DND-41 (cell line): ENCODE measurements around the gene DNLZ.
"Not testable (repeated sequence)": the region's sequence is repeated elsewhere in the genome, so short reads cannot be mapped to it uniquely, and the experiment has no call there.

Experiments used
- ATAC-seq: fragments of 200-7000 bp; cut with Tn5 transposase; 3 replicates; pipeline ENCODE4 v1.9.1; 2021; ENCODE audit warnings: low read depth; ENCODE audit not compliant: insufficient read depth
- DNase-seq: peaks from one replicate; pipeline ENCODE4 v3.0.0-alpha.2; 2020
- H2AFZ ChIP-seq: 2 replicates; pipeline ENCODE4 v1.6.0; 2012; ENCODE audit warnings: low read depth, low read length
- H3K27ac ChIP-seq: 2 replicates; pipeline ENCODE4 v1.5.1; 2012; ENCODE audit warnings: low read length, inconsistent platforms
- H3K27me3 ChIP-seq: fragments of 200-600 bp; sonication (generic); 2 replicates; pipeline ENCODE4 v1.6.0; 2012; ENCODE audit warnings: low read length, mild to moderate bottlenecking, inconsistent platforms; ENCODE audit not compliant: insufficient read depth, poor library complexity
- H3K36me3 ChIP-seq: 2 replicates; pipeline ENCODE4 v1.5.1; 2012; ENCODE audit warnings: low read length, inconsistent platforms; ENCODE audit not compliant: insufficient read depth
- H3K4me1 ChIP-seq: 2 replicates; pipeline ENCODE4 v1.5.1; 2012; ENCODE audit warnings: mild to moderate bottlenecking, low read length; ENCODE audit not compliant: insufficient read depth
- H3K4me2 ChIP-seq: 2 replicates; pipeline ENCODE4 v1.6.0; 2012; ENCODE audit warnings: mild to moderate bottlenecking, moderate library complexity, low read length, inconsistent platforms; ENCODE audit not compliant: insufficient read depth
- H3K4me3 ChIP-seq, 2 experiments: fragments of 200-600 bp in 1 of 2; shearing (Covaris generic) in 1 of 2; 2 replicates each; pipeline ENCODE4 v1.5.1; 2012 to 2016; ENCODE audit warnings: inconsistent platforms in 2 of 2, low read length in 2 of 2, mild to moderate bottlenecking in 2 of 2, low read depth in 1 of 2, moderate library complexity in 1 of 2
- H3K79me2 ChIP-seq: 2 replicates; pipeline ENCODE4 v1.6.0; 2012; ENCODE audit warnings: low read length, inconsistent platforms; ENCODE audit not compliant: insufficient read depth
- H3K9ac ChIP-seq: 2 replicates; pipeline ENCODE4 v1.6.0; 2012; ENCODE audit warnings: low read depth, mild to moderate bottlenecking, inconsistent platforms, low read length, moderate library complexity
- H3K9me3 ChIP-seq: 2 replicates; pipeline ENCODE4 v1.5.1; 2012; ENCODE audit warnings: low read length, moderate library complexity, mild to moderate bottlenecking, inconsistent platforms; ENCODE audit not compliant: insufficient read depth, severe bottlenecking
- H4K20me1 ChIP-seq: 2 replicates; pipeline ENCODE4 v1.6.0; 2012; ENCODE audit warnings: low read length; ENCODE audit not compliant: insufficient read depth
- EZH2 ChIP-seq: IDR thresholded peaks from 3 replicates; pipeline ENCODE4 v1.6.1; 2012; ENCODE audit warnings: borderline replicate concordance, low read depth, mild to moderate bottlenecking, moderate library complexity, low read length, inconsistent platforms; ENCODE audit not compliant: severe bottlenecking
- TF ChIP-seq, protein P1 (sequence below): IDR thresholded peaks from 2 replicates; pipeline ENCODE4 v1.5.1; 2012; ENCODE audit warnings: borderline replicate concordance, low read length, moderate library complexity, mild to moderate bottlenecking; ENCODE audit not compliant: poor library complexity, severe bottlenecking; ENCODE audit errors: extremely low read depth

Gene DNLZ

DNA sequence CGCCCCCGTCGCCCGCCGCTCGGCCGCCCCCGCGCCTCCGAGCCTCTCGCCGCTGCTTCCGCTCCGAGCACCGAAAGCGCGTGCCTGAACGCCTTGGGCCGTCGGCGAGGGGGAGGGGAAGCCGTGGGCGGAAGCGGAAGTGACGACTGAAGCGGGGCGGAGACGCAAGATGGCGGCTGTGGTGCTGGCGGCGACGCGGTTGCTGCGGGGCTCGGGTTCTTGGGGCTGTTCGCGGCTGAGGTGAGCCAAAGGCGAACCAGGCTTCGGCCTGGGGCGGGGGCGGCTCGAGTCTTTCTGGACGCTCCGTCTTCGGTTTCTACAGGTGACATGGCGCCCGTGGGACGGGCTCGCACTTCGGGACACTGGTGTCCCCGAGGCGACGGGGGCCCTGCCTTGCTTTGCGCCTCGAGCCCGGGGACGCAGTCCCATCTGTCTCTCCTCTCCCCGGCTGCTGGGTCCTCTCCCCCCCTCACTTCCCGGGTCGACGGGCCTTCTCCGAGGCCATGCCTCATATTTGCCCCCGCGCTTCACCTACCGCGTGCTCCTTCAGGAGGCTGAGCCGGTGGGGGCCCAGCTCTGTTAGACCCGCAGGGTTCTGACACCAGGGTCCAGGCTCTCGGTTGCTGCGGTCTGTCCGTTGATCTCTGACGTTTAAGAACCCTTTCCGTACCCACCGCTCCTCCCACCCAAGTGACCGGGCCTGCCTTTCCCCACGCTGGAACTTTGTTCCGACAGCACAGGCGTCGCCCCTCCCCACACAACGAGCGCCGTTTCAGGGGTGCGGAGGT lies 47.1 kb upstream of the DNLZ start, which contains the start of the genes ENTR1 and PMPCA:
ENTR1 (minus strand) TSS at position 115 of the 788 bp plus-strand sequence. CDS start 217 bp downstream, outside the sequence.
PMPCA (plus strand) TSS at position 159 of the 788 bp plus-strand sequence; CDS start at position 170, 11 bp downstream.
- Histone ChIP-seq H3K4me1 (peaks cover 38% of the 10 kb centered on the region), H3K27ac (peak within 1 kb of the TSS; percentile 72)
- ATAC-seq, result peak; percentile 83

DNA sequence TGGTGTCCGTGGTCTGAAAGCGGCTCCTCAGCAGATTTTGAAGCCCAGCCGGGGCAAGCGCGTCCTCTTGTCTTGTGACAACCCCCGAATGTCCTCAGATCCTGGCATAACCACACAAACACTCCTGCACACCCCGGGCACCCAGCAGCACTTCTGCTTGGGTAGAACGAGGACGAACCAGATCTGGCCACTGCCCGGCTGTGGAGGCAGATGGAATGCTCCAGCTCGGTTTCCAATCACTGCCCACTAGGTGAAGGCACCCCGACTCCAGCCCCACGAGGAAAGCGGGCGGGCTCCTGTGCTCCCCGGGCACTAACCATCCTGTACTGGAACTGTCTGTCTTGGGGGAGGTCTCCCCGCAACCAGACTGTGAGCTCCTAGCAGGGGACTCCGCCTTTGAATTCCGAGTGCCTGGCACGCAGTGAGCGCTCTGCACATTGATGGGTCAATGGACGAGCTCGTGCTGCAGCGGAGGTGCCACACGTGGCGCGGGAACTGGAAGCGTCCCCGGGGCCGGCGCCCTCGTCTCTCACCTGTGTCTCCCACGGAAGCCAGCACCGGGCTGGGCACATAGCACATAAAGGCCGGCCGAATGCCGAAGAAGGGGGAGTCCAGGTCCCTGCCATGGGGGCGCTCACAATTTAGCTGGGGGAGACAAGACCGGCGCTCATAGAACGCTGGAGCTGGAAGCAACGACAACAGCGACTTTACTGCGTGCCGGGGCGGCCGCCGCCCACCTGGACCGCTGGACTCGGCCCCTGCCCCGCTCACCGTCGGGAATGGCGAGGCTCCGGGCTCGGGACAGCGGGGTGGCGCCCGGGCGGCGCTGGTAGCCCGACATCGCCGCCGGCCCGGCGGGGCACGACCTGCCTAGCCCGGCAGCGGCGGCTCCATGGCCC lies 46.3 kb upstream of the DNLZ start:
- Histone ChIP-seq H3K4me3 (peak overlapping the region; percentile 66 to 83; a peak in 3 of 4 replicates), H3K36me3 (peaks cover 58% of the 10 kb centered on the region), H3K9ac (peak overlapping the region; percentile 85), H3K4me2 (peak overlapping the region; percentile 95), H3K27ac (peak overlapping the region; percentile 72), H4K20me1 (peaks cover 27% of the 10 kb centered on the region), H3K79me2 (peaks cover 58% of the 10 kb centered on the region), H2AFZ (peak overlapping the region; percentile 76), H3K9me3 (no peaks in the 10 kb centered on the region), H3K27me3 (no peaks in the 10 kb centered on the region), H3K4me1 (peaks cover 38% of the 10 kb centered on the region)
- TF ChIP-seq, protein P1, sequence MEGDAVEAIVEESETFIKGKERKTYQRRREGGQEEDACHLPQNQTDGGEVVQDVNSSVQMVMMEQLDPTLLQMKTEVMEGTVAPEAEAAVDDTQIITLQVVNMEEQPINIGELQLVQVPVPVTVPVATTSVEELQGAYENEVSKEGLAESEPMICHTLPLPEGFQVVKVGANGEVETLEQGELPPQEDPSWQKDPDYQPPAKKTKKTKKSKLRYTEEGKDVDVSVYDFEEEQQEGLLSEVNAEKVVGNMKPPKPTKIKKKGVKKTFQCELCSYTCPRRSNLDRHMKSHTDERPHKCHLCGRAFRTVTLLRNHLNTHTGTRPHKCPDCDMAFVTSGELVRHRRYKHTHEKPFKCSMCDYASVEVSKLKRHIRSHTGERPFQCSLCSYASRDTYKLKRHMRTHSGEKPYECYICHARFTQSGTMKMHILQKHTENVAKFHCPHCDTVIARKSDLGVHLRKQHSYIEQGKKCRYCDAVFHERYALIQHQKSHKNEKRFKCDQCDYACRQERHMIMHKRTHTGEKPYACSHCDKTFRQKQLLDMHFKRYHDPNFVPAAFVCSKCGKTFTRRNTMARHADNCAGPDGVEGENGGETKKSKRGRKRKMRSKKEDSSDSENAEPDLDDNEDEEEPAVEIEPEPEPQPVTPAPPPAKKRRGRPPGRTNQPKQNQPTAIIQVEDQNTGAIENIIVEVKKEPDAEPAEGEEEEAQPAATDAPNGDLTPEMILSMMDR, result no peak
- peak; percentile 38 for DNase-seq
- peak; percentile 53 for ATAC-seq

More for the DNA sequence above, 47.1 kb upstream of the DNLZ start, which contains the start of the genes ENTR1 and PMPCA:
- TF ChIP-seq EZH2, result no peak
- TF ChIP-seq, protein P1, result no peak
- Histone ChIP-seq H3K9me3 (no peaks in the 10 kb centered on the region), H3K36me3 (peaks cover 58% of the 10 kb centered on the region), H2AFZ (peak within 1 kb of the TSS; percentile 76), H3K79me2 (peaks cover 58% of the 10 kb centered on the region), H3K27me3 (no peaks in the 10 kb centered on the region), H3K4me2 (peak within 1 kb of the TSS; percentile 95), H4K20me1 (peaks cover 30% of the 10 kb centered on the region), H3K4me3 (peak within 1 kb of the TSS; percentile 77 to 83), H3K9ac (peak within 1 kb of the TSS; percentile 85)
- DNase-seq, result peak; percentile 92

DNA sequence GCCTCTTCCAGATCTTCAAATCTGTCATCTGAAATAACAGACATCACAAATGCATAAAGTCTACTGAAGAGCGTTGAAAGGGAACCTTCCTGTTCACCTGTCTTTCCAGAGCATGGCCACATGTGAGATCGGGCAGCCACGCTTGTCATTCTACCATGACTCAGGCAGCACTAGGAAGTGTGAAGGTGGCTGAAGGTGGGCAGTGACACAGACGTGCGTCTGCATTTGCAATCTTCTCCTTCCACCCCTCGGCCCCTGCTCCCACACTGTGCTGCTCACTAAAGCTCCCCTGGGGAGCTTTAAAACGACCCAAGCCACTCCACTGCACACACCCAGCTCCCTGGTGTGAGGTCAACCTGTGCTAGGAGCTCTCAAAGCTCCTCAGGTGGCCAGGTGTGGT lies 44.4 kb upstream of the DNLZ start:
- Histone ChIP-seq H4K20me1 (peaks cover 19% of the 10 kb centered on the region), H3K9me3 (no peaks in the 10 kb centered on the region), H3K4me1 (peaks cover 35% of the 10 kb centered on the region), H2AFZ (no peak overlapping the region), H3K36me3 (peaks cover 53% of the 10 kb centered on the region), H3K27ac (no peak overlapping the region), H3K4me3 (no peak overlapping the region), H3K79me2 (peaks cover 45% of the 10 kb centered on the region), H3K27me3 (no peaks in the 10 kb centered on the region), H3K9ac (no peak overlapping the region), H3K4me2 (no peak overlapping the region)
- TF ChIP-seq EZH2, result no peak
- TF ChIP-seq, protein P1, result no peak
- no peak for ATAC-seq
- no peak for DNase-seq

DNA sequence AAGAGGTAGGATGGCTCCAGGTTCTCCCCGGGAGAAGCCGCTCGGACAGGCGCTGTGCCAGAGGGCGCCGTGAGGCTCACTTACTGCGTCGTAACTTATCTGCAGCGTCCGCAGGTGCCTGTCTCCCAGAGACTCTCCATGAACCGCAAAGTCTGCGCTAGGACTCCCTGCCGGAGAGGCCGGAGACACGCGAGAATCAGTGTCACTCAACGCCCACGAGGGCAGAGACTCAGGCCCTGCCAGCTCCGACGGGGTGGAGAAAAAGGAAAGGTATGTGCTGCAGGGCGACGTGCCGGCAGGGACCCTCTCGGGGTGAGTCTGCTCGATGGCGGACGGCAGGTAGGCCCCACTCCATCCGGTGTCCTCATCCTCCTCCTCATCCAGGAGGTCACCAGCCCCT lies 43.5 kb upstream of the DNLZ start:
- peaks cover 28% of the 10 kb centered on the region for H3K4me1 ChIP-seq

DNA sequence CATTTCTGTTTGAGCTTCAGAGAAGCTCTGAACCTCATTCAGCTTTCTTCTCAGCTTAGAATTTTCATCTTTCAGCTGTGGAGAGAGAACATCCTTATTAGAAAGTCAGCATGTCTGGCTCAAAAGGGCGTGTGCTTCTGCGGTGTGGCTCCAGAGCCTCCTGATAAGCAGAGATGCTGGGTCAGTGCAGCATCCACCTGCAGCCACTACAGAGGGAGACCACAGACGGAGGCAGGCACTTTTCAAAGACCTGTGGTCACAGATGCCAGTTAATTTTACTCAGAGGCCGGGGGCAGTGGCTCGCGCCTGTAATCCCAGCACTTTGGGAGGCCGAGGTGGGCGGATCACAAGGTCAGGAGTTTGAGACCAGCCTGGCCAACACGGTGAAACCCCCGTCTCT lies 42.4 kb upstream of the DNLZ start:
- H4K20me1 ChIP-seq, H3K27ac ChIP-seq, H3K4me3 ChIP-seq, H3K9me3 ChIP-seq, DNase-seq, H3K4me2 ChIP-seq, H3K27me3 ChIP-seq, ATAC-seq, H3K9ac ChIP-seq, H2AFZ ChIP-seq: not testable (repeated sequence)
- H3K36me3 ChIP-seq, result peaks cover 56% of the 10 kb centered on the region
- H3K79me2 ChIP-seq, result peaks cover 25% of the 10 kb centered on the region
- H3K4me1 ChIP-seq, result peaks cover 19% of the 10 kb centered on the region

More for the DNA sequence above, 43.5 kb upstream of the DNLZ start:
- not testable (repeated sequence) for H2AFZ ChIP-seq, H3K27ac ChIP-seq, H3K9ac ChIP-seq, ATAC-seq, H3K9me3 ChIP-seq, H3K4me2 ChIP-seq, DNase-seq, H3K27me3 ChIP-seq, H3K4me3 ChIP-seq
- H4K20me1 ChIP-seq, result peaks cover 15% of the 10 kb centered on the region
- H3K36me3 ChIP-seq, result peaks cover 52% of the 10 kb centered on the region
- H3K79me2 ChIP-seq, result peaks cover 37% of the 10 kb centered on the region
